Measurements from ENCODE around the gene ICAM5. TPM values are rescaled to one million over a fixed set of nuclear protein-coding genes. Genes with fewer than 3 reads are reported as not detected.

ICAM5 gene
- total and polyA plus RNA-seq, 7 donors = 0.04 to 0.22 (median 0.08) TPM; not detected in 3

- Histone ChIP-seq H3K36me3 (ENCODE audit: insufficient read depth in 1 of 2, low read depth in 1 of 2) (peaks cover 0 to 9% of the 10 kb centered on the region in 2 donors), H3K4me3 (peak overlapping the region; percentile 59), H3K27ac (no peak overlapping the region), H3K4me1 (peaks cover 43% of the 10 kb centered on the region), H3K9me3 (no peaks in the 10 kb centered on the region), H3K27me3 (ENCODE audit: insufficient read depth in 3 of 3, low read length in 2 of 3) (peaks cover 0 to 81% (median 49%) of the 10 kb centered on the region in 3 donors)
- ATAC-seq = peak in 3 of 4 donors; percentile 13 to 21 (median 16)
- 0 to 2% (median 1%) methylated on average over 42 to 50 of the region's 50 CpGs for WGBS, 3 donors
- no peak for TF ChIP-seq CTCF (IDR thresholded peaks at IDR 0.05)
- peak; percentile 40 to 60 for DNase-seq
- intact Hi-C loops (cut with DNase I) = no loop called here
These were observed 451 bp upstream of the ICAM5 start for GRCh38 chr19:10289167-10289835.

- H3K4me1 ChIP-seq = peaks cover 43% of the 10 kb centered on the region
- H3K36me3 ChIP-seq (ENCODE audit: insufficient read depth in 1 of 2, low read depth in 1 of 2) = peaks cover 0 to 6% of the 10 kb centered on the region in 2 donors
- intact Hi-C loops (cut with DNase I) = no loop called here
- peak in 2 of 4 donors; percentile 6 to 11 for ATAC-seq
- DNase-seq = no peak
- H3K9me3 ChIP-seq = no peaks in the 10 kb centered on the region
- peaks cover 0 to 92% (median 59%) of the 10 kb centered on the region in 3 donors for H3K27me3 ChIP-seq (ENCODE audit: insufficient read depth in 3 of 3, low read length in 2 of 3)
- no peak overlapping the region for H3K27ac ChIP-seq
- TF ChIP-seq CTCF (IDR thresholded peaks at IDR 0.05) = no peak
- H3K4me3 ChIP-seq = peak overlapping the region; percentile 64
- WGBS, 3 donors = 0 to 2% (median 2%) methylated on average over 30 of the region's 30 CpGs
These were observed 664 bp downstream of the ICAM5 start for GRCh38 chr19:10290357-10290875.

- peak in 3 of 4 donors; percentile 21 to 35 (median 27) for ATAC-seq
- peak overlapping the region; percentile 64 for H3K4me3 ChIP-seq
- H3K9me3 ChIP-seq = no peaks in the 10 kb centered on the region
- H3K27me3 ChIP-seq (ENCODE audit: insufficient read depth in 3 of 3, low read length in 2 of 3) = peaks cover 0 to 95% (median 62%) of the 10 kb centered on the region in 3 donors
- 0 to 1% (median 1%) methylated on average over 47 to 57 of the region's 57 CpGs for WGBS, 3 donors
- DNase-seq = peak in 1 of 2 donors; percentile 64
- no peak overlapping the region for H3K27ac ChIP-seq
- H3K4me1 ChIP-seq = peaks cover 43% of the 10 kb centered on the region
- H3K36me3 ChIP-seq (ENCODE audit: insufficient read depth in 1 of 2, low read depth in 1 of 2) = no peaks in the 10 kb centered on the region
- TF ChIP-seq CTCF (IDR thresholded peaks at IDR 0.05) = no peak
- intact Hi-C loops (cut with DNase I) = no loop called here
These were observed 1.3 kb downstream of the ICAM5 start for GRCh38 chr19:10290876-10291553.

GRCh38 chr19:10291554-10292205, 1.9 kb downstream of the ICAM5 start:
- no peak overlapping the region for H3K27ac ChIP-seq
- ATAC-seq (peak in 3 of 4 donors; percentile 10 to 23 (median 12)), DNase-seq (no peak)
- H3K4me3 ChIP-seq = peak overlapping the region; percentile 64
- H3K4me1 ChIP-seq = peaks cover 43% of the 10 kb centered on the region
- H3K9me3 ChIP-seq = no peaks in the 10 kb centered on the region
- peaks cover 0 to 100% (median 66%) of the 10 kb centered on the region in 3 donors for H3K27me3 ChIP-seq (ENCODE audit: insufficient read depth in 3 of 3, low read length in 2 of 3)
- no peaks in the 10 kb centered on the region for H3K36me3 ChIP-seq (ENCODE audit: insufficient read depth in 1 of 2, low read depth in 1 of 2)
- intact Hi-C loops (cut with DNase I) = no loop called here
- TF ChIP-seq CTCF (IDR thresholded peaks at IDR 0.05) = no peak
- WGBS, 3 donors = 1 to 2% (median 2%) methylated on average over 45 to 49 of the region's 49 CpGs

Measured in psoas muscle (tissue), 8 donors.